22Rv1 (cell line): Measurements from ENCODE around the gene SMCO3.

Experiments used
- ZFX ChIP-seq: fragments of 450-650 bp; IDR thresholded peaks from 2 replicates; pipeline ENCODE4 v1.6.1; 2017; ENCODE audit warnings: antibody characterized with exemption, borderline replicate concordance
- TF ChIP-seq, protein P1 (sequence below): fragments of 450-650 bp; IDR thresholded peaks from 2 replicates; pipeline ENCODE4 v1.5.1; 2017; ENCODE audit warnings: mild to moderate bottlenecking

GRCh38 chr12:14803011-14803829, 10.8 kb downstream of the SMCO3 start, which contains the start of the genes C12orf60 and WBP11:
- TF ChIP-seq, protein P1, sequence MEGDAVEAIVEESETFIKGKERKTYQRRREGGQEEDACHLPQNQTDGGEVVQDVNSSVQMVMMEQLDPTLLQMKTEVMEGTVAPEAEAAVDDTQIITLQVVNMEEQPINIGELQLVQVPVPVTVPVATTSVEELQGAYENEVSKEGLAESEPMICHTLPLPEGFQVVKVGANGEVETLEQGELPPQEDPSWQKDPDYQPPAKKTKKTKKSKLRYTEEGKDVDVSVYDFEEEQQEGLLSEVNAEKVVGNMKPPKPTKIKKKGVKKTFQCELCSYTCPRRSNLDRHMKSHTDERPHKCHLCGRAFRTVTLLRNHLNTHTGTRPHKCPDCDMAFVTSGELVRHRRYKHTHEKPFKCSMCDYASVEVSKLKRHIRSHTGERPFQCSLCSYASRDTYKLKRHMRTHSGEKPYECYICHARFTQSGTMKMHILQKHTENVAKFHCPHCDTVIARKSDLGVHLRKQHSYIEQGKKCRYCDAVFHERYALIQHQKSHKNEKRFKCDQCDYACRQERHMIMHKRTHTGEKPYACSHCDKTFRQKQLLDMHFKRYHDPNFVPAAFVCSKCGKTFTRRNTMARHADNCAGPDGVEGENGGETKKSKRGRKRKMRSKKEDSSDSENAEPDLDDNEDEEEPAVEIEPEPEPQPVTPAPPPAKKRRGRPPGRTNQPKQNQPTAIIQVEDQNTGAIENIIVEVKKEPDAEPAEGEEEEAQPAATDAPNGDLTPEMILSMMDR: no peak
- no peak for TF ChIP-seq ZFX
